GM20000 (cell line): Measurements from ENCODE around the gene IMMP2L.

Source experiments
- DNase-seq: peaks from one replicate; pipeline ENCODE4 v3.0.0; 2012; ENCODE audit warnings: low spot score
- TF ChIP-seq, protein P1 (sequence below): IDR thresholded peaks from 2 replicates; pipeline ENCODE4 v1.5.1; 2012; ENCODE audit warnings: mild to moderate bottlenecking, control low read depth; ENCODE audit errors: extremely low read depth, missing control alignments

IMMP2L gene

DNA sequence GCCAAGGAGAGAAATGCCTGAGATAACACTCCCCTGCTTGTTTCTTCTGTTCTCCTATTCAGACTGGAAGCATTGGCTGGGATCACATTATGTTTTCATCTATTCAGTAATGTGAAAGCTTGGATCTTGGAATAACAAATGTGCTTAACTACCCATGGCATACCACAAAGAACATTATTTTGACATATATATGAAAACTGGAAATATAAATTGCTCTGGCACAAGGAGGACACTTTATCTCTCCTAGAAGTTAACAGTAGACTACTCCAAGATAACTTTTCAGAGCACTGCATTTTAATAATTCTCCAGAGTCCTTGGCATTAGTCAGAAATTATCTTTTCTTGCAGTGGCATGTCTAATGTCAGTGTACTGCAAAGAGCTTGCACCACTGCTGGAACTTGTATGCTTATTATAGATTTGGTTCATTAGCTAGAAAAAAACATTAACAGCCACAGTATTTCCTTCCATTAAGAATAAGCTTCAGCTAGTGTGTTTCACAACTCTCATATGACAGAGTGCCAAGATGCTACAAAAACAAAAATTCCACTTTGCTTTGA lies 640.6 kb downstream of the IMMP2L start:
- no peak for DNase-seq
- TF ChIP-seq, protein P1, sequence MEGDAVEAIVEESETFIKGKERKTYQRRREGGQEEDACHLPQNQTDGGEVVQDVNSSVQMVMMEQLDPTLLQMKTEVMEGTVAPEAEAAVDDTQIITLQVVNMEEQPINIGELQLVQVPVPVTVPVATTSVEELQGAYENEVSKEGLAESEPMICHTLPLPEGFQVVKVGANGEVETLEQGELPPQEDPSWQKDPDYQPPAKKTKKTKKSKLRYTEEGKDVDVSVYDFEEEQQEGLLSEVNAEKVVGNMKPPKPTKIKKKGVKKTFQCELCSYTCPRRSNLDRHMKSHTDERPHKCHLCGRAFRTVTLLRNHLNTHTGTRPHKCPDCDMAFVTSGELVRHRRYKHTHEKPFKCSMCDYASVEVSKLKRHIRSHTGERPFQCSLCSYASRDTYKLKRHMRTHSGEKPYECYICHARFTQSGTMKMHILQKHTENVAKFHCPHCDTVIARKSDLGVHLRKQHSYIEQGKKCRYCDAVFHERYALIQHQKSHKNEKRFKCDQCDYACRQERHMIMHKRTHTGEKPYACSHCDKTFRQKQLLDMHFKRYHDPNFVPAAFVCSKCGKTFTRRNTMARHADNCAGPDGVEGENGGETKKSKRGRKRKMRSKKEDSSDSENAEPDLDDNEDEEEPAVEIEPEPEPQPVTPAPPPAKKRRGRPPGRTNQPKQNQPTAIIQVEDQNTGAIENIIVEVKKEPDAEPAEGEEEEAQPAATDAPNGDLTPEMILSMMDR = no peak

DNA sequence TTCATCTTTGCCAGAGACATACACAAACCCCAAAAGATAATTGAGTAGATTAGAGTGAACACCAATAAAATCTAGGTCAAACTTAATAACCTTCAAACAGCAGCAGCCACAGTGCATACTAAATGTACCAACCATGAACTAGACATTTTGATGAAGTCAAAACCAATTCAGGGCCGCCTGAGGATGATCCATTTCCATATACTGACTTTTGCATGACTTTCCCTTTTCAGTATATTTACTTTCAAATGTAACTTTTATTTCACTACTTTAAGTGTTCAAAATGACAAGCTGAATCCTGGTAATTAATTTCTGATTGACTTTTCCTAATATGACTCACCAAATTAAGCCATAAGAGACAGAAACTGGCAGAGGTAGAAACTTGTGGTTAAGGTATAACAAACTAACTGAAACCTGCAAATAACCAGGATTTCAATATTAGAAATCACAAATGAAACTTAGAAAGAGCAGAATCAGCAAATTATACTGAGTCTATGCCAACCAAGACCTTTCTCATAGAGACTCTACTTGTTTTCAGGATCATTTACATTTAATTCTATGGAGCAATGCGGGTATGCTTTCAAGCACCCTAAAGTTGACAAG lies 643.2 kb downstream of the IMMP2L start:
- TF ChIP-seq, protein P1 = no peak
- DNase-seq = no peak

DNA sequence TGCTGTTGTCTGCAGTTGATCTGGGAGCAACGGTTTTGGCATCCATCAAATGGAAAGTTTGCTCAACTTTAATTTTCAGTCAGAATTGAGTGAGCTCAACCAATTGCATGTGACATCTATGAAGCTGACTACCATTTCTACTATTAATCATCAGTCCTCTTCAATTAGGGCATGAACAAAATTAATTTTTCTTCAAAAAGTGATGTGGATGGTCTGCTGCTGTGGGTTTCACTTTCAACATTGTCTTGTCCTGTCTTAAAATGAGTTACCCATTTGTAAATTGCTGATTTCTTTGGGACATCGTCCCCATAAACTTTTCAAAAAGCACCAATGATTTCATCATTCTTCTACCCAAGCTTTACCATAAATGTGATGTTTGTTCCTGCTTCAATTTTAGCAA lies 648.0 kb downstream of the IMMP2L start:
- no peak for DNase-seq
- TF ChIP-seq, protein P1 = no peak

DNA sequence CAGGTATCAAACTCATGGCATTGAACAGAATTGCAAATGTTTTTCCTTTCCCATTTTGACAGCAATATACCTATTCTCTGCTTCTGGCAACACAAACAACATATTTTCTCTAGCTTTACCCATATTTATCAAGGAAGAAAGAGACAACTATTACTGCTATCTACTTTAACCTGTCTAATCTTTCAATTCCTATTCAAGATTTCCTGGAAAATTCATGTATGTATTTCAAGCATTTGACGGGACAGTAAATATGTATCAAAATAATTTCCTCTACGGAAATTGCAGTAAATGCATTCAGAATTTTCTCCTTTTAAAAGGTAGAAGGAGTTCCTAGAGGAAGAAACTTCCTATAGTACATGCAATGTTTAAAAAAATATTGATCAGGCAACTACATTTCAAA lies 650.7 kb downstream of the IMMP2L start:
- no peak for DNase-seq
- TF ChIP-seq, protein P1 = no peak

DNA sequence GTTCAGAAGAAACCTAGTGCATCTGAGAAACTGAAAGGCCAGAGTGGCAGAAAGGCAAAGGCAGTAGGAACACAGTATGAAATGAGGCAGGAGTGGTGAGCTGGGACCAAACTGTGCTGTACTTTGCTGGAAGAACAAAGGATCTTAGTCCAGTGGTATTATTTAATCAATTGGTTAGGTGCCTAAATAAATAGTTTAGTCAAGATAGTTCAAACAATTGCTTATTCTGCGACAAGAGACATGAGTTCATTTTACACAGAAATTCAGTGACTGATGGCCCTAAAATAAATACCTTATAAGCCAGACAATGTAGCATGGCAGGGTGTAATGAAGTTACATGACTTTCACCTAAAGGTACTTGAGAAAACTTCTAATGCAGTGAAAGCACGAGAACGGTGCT lies 653.2 kb downstream of the IMMP2L start:
- no peak for DNase-seq
- TF ChIP-seq, protein P1 = no peak

DNA sequence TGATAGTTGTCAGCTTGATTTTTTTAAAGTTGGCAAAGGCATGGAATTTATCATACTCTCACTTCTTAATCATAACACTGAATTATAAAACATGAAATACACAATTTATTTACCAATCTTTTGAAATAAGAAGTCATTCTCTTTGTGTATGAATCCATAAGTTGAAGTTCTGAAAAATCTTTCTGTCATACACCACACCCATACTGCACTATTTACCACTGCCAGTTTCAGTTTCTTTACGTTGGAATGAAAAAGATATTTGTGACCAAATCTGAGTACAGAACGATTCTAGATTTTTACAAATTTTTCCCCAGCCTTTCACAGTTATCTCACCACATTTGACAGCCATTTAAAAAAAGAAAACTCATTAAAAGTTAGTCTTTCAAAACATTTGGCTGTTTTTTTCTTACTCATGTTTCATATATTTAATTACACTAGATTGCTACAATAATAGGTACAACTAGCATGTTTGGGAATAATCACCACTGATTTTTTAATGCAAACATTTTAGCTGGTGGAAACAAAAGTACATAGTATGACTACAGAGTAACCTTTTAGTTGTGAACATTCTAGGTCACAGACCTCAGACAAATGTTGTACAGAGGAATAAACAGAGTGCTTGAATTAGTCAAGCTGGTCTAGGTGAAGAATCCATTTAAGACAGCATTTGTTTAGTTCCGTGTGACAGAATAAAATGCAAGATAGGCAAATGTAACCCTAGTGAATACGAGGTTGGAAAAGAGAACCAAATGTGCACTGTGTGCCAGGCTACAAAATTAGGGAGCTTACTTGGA lies 656.3 kb downstream of the IMMP2L start:
- no peak for DNase-seq
- TF ChIP-seq, protein P1 = no peak

DNA sequence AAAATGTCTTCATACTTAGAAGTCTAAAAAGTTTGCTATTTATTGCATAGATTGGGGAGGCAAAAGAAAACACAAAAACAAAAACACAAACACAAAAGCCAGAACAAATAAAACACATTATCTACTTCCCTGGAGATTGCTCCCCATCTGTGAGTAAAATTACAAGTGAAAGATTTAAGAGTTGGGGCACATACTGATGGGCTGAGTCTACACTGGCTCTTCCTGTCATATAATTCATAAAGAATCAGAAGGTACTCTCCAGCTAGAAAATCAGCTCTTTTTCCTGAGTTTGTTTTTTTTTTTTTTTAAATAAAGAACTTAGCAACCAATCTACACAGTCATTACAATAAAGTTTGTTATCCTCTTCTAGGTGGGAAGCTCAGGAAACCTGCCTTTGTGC lies 663.8 kb downstream of the IMMP2L start:
- no peak for DNase-seq
- TF ChIP-seq, protein P1 = no peak
